Measurements from ENCODE around the gene IGFBP3.
"Not testable (repeated sequence)": the region's sequence is repeated elsewhere in the genome, so short reads cannot be mapped to it uniquely, and the experiment has no call there.

IGFBP3 gene, protein sequence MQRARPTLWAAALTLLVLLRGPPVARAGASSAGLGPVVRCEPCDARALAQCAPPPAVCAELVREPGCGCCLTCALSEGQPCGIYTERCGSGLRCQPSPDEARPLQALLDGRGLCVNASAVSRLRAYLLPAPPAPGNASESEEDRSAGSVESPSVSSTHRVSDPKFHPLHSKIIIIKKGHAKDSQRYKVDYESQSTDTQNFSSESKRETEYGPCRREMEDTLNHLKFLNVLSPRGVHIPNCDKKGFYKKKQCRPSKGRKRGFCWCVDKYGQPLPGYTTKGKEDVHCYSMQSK

DNA sequence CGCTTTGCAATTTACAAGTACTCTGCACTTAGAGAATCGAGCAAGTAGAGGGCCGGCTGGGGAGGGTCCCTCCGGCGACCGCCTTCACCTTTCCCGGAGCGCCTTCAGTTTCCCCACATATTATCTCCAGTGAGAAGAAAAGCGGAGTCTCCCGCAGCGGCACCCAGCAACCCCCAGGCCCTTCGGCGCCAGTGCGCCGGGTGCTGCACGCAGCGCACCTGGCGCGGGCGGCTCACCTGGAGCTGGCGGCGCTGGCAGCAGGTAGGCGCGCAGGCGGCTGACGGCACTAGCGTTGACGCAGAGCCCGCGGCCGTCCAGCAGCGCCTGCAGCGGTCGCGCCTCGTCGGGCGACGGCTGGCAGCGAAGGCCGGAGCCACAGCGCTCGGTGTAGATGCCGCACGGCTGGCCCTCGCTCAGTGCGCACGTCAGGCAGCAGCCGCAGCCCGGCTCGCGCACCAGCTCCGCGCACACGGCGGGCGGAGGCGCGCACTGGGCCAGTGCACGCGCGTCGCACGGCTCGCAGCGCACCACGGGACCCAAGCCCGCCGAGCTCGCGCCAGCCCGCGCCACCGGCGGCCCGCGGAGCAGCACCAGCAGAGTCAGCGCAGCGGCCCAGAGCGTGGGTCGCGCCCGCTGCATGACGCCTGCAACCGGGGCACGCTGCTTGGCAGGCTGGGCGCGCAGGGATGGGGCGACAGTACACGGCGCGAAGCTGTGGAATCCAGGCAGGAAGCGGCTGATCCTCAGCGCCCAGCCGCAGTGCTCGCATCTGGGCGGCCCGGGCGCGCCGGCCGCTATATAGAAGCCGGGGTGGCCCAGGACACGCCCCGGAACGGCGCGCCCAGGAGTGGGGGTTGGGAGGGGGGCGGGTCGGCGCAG, at the start of gene IGFBP3:
IGFBP3 (minus strand) TSS at position 771 of the 879 bp plus-strand sequence; CDS start at position 639, 132 bp downstream.
- DNase-seq (ENCODE audit: extremely low read depth in 1 of 2, low read depth in 1 of 2): no peak

DNA sequence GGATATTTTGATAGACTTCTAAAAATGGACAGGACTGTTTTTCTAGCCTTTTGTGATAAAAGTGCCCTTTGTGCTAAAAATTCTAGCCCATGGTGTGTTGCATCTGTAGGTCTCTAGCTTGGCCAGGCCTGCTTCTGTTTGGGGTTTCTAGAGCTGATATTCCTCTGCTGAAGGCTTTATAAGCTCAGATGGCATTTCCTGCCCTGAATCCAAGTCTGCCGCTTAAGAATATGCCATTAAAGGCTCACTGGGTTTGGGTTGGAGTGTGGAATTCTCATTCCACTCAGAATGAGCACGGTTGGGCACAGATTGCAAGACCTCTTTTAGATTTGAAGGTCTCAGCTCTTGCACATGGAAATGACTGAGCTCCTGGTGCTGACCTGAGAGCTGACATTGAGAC, 49.4 kb upstream of the IGFBP3 start:
- no peak for DNase-seq (ENCODE audit: extremely low read depth in 1 of 2, low read depth in 1 of 2)

DNA sequence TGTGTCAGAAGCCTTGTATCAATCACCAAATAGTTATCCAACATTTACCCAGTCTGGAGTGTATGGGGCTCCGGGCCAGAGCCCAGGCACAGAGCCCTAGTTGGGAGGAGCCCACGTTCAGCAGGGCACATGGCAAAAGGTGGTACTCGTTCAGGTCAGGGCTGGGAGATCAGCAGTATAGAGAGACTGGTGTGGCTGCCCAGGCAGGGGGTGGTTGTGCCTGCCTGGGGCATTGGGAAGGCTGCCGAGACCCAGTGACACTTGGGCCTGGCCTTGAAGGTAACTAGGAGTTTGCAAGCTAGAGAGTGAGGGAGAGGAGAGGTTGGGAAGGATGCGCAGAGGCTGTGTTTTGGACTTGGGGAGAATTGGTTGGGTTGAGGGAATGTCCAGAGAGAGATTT, 48.9 kb upstream of the IGFBP3 start:
- no peak for DNase-seq (ENCODE audit: extremely low read depth in 1 of 2, low read depth in 1 of 2)

DNA sequence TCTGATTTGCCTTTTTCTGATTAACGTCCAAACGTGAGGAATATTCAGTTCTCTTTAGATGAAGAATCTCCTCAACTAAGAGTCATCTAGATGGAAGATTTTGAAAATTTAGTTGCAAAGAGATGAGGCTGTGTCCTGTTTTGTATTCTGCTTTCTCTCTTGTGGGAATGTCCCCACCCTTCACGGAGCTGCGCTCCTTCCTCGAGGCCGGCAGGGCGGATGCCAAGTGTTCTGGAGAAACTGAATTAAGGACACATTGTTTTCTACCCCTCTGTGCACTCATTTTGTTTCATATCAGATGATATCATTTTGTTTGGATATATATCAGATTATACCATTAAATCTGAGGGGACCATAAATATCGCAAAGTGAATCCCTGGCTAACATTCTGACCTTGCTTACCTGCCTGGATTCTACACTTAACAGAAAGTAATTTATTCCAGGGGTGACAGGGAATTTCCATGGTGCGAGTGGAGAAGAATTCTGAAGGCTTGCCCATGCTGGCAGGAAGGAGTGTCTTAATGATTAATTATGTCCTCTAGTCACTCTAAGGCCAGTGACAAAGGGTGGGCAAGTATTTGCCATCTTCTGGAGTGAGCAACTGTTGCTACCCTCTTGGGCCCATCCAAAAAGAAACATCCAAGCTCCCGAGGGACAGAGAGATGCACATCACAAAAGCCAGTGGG, 47.9 kb upstream of the IGFBP3 start:
- no peak for DNase-seq (ENCODE audit: extremely low read depth in 1 of 2, low read depth in 1 of 2)

DNA sequence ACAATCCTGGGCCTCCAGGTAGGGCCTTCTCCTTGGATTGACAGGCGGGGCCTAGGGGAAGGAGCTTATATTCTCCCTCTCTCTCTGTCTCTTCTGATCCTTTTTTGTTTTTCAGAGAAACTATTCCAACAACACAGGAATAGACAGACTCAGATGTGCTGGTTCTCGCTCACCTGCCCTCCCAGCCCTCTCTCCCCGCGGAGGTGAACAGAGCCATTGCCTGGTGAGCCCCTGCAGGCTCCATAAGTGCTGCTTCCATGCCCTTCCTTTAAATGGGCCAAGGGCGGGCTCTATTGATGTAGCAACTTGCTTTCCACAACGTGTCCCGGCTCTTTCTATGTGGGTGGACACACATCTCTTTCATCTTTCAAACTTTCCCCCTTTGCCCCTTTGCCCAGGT, 47.2 kb upstream of the IGFBP3 start:
- no peak for DNase-seq (ENCODE audit: extremely low read depth in 1 of 2, low read depth in 1 of 2)

DNA sequence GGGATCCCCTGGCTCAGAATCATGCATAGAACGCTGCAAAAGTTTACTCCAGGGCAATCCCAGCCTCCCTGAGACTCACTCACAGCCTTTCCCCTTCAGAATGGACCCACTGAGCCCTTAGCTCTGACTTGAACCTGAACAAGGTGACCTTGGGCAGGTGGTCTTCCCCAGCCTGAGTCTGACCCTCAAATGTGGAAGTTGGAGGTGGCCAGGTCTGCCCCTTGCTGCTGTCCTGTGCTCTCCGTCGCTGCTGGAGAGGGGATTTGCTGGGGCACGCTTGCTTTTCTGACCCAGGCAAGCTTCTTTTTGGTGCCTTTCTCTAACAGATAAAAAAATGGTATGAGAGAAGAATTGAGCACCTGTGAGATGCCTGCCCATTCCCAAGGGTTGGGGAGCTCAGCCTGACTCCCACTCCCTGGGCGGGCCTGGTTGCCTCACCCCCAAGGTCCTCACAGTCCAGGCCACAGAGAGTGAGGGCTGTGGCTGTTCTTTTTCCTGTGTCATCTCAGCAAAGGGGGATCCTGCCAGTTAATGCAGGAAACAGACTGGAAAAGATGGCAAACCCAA, 46.6 kb upstream of the IGFBP3 start:
- DNase-seq (ENCODE audit: extremely low read depth in 1 of 2, low read depth in 1 of 2): no peak

DNA sequence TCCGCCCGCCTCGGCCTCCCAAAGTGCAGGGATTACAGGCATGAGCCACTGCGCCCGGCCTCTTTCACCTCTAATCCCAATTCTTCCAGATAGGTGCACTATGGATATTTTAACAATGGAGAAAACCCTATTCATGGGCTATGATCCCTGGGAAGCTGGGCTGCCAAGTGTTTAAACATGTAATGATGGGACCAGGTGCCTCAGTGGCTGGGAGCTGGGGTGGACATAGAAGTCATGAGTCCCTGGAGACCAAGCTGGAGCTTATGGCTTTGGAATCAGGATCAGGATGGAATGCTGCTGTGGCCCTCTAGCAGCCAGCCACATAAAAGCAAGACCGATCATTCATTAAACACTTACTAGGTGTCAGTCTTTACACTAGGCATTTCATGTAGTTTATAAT, 41.8 kb upstream of the IGFBP3 start:
- no peak for DNase-seq (ENCODE audit: extremely low read depth in 1 of 2, low read depth in 1 of 2)

DNA sequence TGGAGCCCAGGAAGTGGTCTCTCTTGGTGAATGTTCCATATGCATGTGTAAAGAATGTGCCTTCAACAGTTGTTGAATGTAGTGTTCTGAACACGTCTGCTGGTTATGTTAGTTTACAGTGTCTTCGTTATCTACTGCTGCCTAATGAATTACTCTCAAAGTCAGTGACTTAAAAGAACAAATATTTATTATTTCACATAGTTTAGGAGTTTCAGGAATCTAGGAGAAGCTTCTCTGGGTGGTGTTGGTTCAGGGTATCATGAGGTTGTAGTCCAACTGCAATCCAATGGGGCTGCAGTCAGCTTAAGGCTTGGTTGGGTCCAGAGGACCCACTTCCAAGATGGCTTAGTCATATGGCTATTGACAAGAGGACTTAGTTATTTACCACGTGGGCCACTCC, 36.6 kb upstream of the IGFBP3 start:
- no peak for DNase-seq (ENCODE audit: extremely low read depth in 1 of 2, low read depth in 1 of 2)

DNA sequence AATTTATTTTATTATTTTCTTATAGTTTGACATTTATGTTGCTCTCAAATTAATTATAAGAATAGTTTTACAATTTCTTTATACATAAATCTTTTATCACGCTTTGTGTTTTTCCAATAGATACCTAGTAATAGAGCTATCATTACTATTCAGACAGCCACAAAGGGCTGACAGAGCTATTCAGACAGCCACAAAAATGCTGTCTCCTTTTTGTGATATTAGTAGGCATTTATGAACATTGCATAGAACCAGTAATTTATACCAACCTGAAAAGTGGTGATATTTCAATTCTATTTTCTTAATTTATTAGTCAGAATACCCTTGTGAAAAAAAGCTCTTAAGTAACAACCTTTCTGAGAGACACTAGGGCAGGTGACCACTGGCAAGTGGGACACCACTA, 34.2 kb upstream of the IGFBP3 start:
- no peak for DNase-seq (ENCODE audit: extremely low read depth in 1 of 2, low read depth in 1 of 2)

DNA sequence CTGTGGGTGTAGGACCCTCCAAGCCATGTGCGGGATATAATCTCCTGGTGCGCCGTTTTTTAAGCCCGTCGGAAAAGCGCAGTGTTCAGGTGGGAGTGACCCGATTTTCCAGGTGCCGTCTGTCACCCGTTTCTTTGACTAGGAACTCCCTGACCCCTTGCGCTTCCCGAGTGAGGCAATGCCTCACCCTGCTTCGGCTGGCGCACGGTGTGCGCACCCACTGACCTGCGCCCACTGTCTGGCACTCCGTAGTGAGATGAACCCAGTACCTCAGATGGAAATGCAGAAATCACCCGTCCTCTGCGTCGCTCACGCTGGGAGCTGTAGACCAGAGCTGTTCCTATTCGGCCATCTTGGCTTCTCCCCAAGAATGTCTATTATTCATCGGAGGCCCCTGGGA, 32.0 kb upstream of the IGFBP3 start:
- not testable (repeated sequence) for DNase-seq (ENCODE audit: extremely low read depth in 1 of 2, low read depth in 1 of 2)

DNA sequence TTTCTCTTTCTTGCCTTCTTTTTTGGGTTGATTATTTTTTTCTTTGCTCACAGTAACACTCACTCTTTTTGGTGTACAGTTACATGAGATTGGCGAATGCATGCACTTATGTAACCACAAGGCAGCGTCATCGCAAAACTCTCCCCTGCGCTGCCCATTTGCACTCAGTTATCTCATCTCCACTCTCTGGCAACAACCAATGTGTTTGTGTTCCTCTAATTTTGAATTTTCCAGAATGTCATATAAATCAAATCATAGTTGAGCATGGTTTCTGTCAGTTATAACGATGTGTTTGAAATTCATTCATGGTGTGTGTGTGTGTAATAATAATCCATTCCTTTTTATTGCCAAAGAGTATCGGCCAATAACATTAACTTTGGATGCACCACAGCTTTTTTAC, 23.0 kb upstream of the IGFBP3 start:
- DNase-seq (ENCODE audit: extremely low read depth in 1 of 2, low read depth in 1 of 2): no peak

DNA sequence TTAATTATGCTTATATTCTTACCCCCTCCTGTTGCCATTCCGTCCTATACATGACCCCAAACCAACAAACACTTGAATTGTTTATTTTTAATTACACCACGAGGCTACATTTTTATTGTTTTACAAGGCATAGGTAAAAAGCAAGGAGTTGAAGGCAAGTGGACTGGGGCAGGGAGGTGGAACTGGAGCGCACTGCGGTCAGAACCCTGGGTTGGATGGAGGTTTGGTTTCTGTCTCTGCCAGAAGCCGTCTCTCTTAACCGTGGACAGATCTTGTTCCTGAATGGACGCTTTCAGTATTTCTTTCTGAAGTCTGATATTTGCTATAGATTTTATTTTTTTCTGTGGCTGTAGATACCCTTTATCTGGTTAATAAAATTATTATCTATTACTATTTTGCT, 19.9 kb upstream of the IGFBP3 start:
- no peak for DNase-seq (ENCODE audit: extremely low read depth in 1 of 2, low read depth in 1 of 2)

DNA sequence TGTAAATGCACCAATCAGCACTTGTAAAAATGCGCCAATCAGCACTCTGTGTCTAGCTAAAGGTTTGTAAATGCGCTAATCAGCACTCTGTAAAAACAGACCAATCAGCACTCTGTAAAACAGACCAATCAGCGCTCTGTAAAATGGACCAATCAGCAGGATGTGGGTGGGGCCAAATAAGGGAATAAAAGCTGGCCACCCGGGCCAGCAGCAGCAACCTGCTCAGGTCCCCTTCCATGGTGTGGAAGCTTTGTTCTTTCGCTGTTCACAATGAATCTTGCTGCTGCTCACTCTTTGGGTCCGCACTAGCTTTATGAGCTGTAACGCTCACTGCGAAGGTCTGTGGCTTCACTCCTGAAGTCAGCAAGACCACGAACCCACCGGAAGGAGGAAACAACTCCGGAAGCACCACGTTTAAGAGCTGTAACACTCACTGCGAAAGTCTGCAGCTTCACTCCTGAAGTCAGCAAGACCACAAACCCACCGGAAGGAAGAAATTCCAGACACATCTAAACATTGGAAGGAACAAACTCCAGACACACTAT, 19.2 kb upstream of the IGFBP3 start:
- DNase-seq (ENCODE audit: extremely low read depth in 1 of 2, low read depth in 1 of 2): not testable (repeated sequence)

DNA sequence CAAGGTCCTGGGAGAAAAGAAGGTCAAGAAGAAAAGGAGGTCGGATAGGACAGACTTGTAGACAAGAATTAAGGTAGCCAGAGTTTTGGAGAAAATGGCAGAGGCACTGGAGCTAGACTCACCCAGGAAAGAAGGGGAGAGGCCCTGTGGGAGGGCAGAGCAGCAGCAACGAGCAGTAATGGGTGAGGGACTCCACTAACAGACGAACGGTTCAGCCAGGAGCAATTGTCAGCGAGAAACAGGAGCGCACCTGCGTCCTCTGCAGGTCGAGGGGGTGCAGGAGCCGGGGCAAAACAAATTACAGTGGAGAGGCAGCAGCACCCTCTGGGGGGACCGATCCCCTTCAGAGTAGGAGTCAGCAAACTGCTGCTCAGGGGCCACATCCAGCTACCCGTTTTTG, 18.5 kb upstream of the IGFBP3 start:
- no peak for DNase-seq (ENCODE audit: extremely low read depth in 1 of 2, low read depth in 1 of 2)

DNA sequence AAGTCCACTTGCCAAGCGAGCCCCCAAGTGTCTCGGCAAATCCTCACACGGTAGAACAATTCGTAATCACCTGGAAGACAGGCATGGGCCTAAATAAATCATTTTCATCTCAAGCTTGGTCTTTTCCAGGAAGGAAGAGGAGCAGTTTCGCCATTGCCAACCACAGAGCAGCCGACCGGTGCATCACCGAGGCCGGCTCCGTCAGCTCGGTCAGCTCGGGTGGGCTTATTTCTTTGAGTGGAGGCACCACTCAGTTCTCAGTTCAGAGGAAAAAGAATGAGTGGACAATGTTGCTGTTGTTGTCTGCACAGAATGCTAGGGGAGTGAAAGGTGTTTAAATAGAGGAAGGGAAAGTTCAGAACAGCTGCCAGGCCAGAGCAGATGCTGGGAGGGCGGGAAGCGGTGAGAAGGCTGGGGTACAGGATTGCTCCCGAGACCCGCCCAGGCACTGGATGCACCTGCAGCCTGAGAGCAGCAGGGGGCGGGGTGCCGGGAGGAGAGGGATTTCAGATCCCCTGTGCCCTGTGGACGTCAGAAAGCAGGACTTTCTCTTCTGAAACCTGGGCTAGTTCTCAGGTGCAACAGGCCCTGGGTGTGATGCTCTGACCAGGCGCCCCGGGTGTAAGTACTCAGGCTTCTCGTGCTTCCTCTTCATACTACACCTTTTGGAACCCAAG, 17.7 kb upstream of the IGFBP3 start:
- DNase-seq (ENCODE audit: extremely low read depth in 1 of 2, low read depth in 1 of 2): no peak

DNA sequence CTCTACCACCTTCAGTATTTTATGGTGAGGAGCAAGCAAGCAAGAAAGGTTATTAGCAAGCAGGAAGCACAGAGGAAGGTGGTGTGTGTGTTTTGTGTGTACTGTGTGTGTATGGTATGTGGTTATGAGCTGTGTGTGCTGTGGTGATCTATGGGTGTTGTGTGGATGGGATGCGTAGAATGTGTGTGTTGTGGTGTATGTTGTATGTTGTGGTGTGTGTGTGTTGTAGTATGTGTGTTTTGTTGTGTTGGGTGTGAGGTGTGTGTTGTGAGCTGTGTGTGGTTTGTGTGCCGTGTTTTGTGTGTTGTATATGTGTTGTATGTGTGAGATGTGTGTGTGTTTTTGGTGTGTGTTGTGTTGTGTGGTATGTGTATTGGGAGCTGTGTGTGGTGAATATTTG, 16.8 kb upstream of the IGFBP3 start:
- no peak for DNase-seq (ENCODE audit: extremely low read depth in 1 of 2, low read depth in 1 of 2)

DNA sequence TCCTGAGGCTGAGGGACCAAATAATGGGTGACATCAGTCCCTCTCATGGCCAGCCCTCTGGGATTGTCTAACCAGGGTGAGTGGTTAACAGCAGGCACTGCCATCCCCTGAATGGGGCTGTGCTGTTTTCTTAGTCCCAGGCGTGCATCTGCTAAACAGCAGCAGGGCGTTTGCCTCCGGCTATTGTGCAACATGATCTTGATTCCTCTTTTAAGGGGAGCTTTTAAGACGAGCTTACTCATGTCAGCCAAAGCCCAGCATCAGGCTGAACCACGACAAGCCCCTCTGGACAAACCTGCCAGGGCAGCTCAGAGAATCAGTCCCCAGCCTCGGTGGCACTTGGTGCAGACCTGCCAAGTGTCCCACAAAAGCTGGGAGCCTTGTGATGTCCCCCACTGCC, 16.2 kb upstream of the IGFBP3 start:
- DNase-seq (ENCODE audit: extremely low read depth in 1 of 2, low read depth in 1 of 2): no peak

DNA sequence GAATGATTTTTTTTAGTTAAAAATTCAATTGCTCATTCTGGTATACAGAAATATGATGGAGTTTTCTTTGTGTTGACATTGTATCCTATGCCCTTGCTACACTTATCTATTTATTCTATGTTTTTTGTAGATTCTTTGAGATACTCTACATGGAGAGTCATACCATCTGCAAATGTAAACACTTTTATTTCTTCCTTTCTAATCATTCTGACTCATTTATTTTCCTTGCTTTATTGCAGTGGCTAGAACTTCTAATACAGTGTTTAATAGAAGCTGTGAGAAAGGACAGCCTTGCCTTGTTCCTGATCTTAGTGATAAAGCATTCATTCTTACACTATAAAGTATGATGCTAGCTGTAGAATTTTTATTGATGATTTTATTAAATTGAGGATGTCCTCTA, 9.9 kb upstream of the IGFBP3 start:
- no peak for DNase-seq (ENCODE audit: extremely low read depth in 1 of 2, low read depth in 1 of 2)

DNA sequence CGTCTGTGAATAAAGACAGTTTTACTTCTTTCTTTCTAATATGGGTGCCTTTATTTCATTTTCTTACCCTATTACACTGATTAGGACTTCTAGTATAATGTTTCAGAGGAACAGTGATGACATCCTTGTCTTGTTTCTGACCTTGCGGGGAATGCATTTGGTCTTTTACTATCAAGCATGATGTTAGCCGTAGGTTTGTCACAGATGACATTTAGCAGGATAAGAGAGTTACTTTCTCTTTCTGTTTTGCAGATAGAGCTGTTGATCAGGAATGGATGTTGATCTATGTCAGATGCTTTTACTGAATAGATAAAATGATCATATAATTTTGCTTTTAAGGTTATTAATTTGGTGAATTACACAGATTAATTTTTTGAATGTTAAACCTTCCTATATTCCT, 6.6 kb upstream of the IGFBP3 start:
- no peak for DNase-seq (ENCODE audit: extremely low read depth in 1 of 2, low read depth in 1 of 2)

DNA sequence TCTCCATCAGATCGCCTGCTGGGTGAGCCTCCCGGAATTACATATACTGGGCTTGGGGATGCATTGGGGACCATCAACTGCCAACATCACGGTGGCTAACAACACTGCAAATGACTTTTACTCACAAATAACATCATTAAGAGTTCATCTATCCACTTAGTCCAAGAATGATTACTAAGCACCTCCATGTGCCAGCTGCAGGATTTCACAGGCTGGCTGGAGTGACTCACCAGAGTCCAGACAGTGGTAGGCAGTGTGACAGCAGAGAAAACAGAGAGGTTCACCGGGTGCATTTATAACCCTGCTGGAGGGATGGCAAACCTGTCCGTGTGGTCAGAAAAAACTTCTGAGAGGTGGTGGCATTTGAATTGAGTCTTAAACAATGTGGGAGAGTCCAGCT, 3.2 kb upstream of the IGFBP3 start:
- no peak for DNase-seq (ENCODE audit: extremely low read depth in 1 of 2, low read depth in 1 of 2)

DNA sequence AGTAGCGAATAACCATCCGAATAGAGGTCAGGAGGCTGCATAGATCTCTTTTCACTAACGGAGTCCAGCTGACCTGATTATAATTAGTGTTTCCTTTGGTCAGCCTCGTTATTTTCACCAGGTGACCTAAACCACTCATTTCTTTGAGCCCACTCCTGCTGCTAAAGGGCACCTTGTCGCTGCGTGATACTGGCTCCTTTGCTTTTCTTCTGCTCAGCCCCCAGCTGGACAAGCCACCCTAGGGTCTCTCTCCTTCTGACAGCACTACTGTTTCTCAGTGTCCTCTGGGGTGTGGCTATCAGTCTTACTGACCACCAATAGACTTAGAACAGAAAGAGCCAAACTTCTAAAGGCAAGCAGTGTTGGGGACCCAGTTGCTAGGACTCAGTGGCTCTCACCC, 2.7 kb upstream of the IGFBP3 start:
- no peak for DNase-seq (ENCODE audit: extremely low read depth in 1 of 2, low read depth in 1 of 2)

Data from activated CD8-positive, alpha-beta memory T cell treated with anti-CD3 and anti-CD28 coated beads for 1 hour (primary cell).